T-cell (primary cell): ENCODE measurements around the gene IL17RC. TPM values are rescaled to one million over a fixed set of nuclear protein-coding genes. Genes with fewer than 3 reads are reported as not detected.
A peak's percentile ranks its signal among the peaks of the same experiment; 100 is the strongest.

ENCODE experiments used
- ATAC-seq, 4 experiments: fragments of 200-7000 bp in 3 of 4; fragments of 150-1000 bp in 1 of 4; cut with Tn5 transposase; replicated peaks in 1 of 4; 1 replicate in 3 of 4; 2 replicates in 1 of 4; pipeline ENCODE4 v1.10.0; 2021; ENCODE audit warnings: moderate library complexity in 3 of 4, mild to moderate bottlenecking in 2 of 4, moderate number of reproducible peaks in 1 of 4
- CTCF ChIA-PET, 2 donors: fragments of 300-600 bp; sonication (Branson Sonifier 250); formaldehyde crosslinking; loops; one replicate each; lab custom pipeline; 2022; ENCODE audit warnings: antibody characterized with exemption in 2 of 2; lab: Charles Lee
- POLR2A ChIA-PET, 2 donors: fragments of 300-600 bp; sonication (Branson Sonifier 250); formaldehyde crosslinking; loops; one replicate each; lab custom pipeline; 2022; ENCODE audit warnings: antibody characterized with exemption in 2 of 2; lab: Charles Lee
- DNase-seq, 35 experiments: peaks; one replicate each; pipeline versions ENCODE4 v3.0.0 to v3.0.0-alpha.2; 2013 to 2023
- H3K27ac ChIP-seq: one replicate; pipeline ENCODE4 v1.5.1; 2013; ENCODE audit warnings: low read length
- H3K27me3 ChIP-seq, 2 experiments: replicated peaks in 1 of 2; 1 replicate in 1 of 2; 2 replicates in 1 of 2; pipeline versions ENCODE4 v1.6.1 to v1.7.0; 2013; ENCODE audit warnings: low read length in 1 of 2, mixed read lengths in 1 of 2; ENCODE audit not compliant: control insufficient read depth in 2 of 2, insufficient read depth in 2 of 2; ENCODE audit errors: extremely low read depth in 1 of 2
- H3K36me3 ChIP-seq, 2 donors: 1 replicate in 1 of 2; 2 replicates in 1 of 2; pipeline versions ENCODE4 v1.6.1 to v1.7.0; 2013; ENCODE audit warnings: low read length in 1 of 2; ENCODE audit not compliant: control insufficient read depth in 2 of 2, insufficient read depth in 1 of 2; ENCODE audit errors: extremely low read depth in 1 of 2
- H3K4me1 ChIP-seq, 2 experiments: 1 replicate in 1 of 2; 2 replicates in 1 of 2; pipeline versions ENCODE4 v1.6.1 to v1.7.0; 2013; ENCODE audit warnings: low read length in 2 of 2, mixed read lengths in 1 of 2; ENCODE audit not compliant: insufficient read depth in 2 of 2, control insufficient read depth in 1 of 2; ENCODE audit errors: extremely low read depth in 1 of 2
- H3K4me3 ChIP-seq, 2 donors: 1 replicate in 1 of 2; 2 replicates in 1 of 2; pipeline versions ENCODE4 v1.5.1 to v1.7.0; 2013; ENCODE audit warnings: mild to moderate bottlenecking in 2 of 2, low read length in 1 of 2, moderate library complexity in 1 of 2; ENCODE audit not compliant: control insufficient read depth in 1 of 2; ENCODE audit errors: extremely low read depth in 1 of 2
- H3K9me3 ChIP-seq: 2 replicates; pipeline ENCODE4 v1.7.0; 2013
- H3K27ac Mint-ChIP-seq, 2 donors: one replicate each; pipeline ENCODE4 v1.8.0; 2020 to 2021; ENCODE audit warnings: mild to moderate bottlenecking in 2 of 2, mixed read lengths in 2 of 2
- H3K27me3 Mint-ChIP-seq, 2 donors: one replicate each; pipeline ENCODE4 v1.8.0; 2021 to 2022; ENCODE audit warnings: mixed read lengths in 2 of 2
- H3K36me3 Mint-ChIP-seq: one replicate; pipeline ENCODE4 v1.8.0; 2021; ENCODE audit warnings: mixed read lengths
- H3K4me1 Mint-ChIP-seq, 3 donors: one replicate each; pipeline ENCODE4 v1.8.0; 2020 to 2022; ENCODE audit warnings: mixed read lengths in 3 of 3, mild to moderate bottlenecking in 1 of 3
- H3K4me3 Mint-ChIP-seq, 3 donors: one replicate each; pipeline ENCODE4 v1.8.0; 2020 to 2022; ENCODE audit warnings: mild to moderate bottlenecking in 3 of 3, mixed read lengths in 3 of 3, moderate library complexity in 3 of 3
- H3K9me3 Mint-ChIP-seq, 3 donors: one replicate each; pipeline ENCODE4 v1.8.0; 2020 to 2022; ENCODE audit warnings: mixed read lengths in 3 of 3
- WGBS: methylation state at CpG from one replicate; pipeline ENCODE4 v1.1.5; 2013; ENCODE audit warnings: missing lambda C conversion rate; ENCODE audit not compliant: insufficient coverage; 5-methylcytosine and 5-hydroxymethylcytosine counted together
- total RNA-seq, 35 experiments: library from RNA in 6 of 35; stranded (reverse) in 6 of 35; fragments of 120-200 nt in 1 of 35; gene quantifications; one replicate each; pipeline versions ENCODE4 v1.2.1 to v1.2.4 and lab custom pipeline; 2013 to 2026

The IL17RC gene
- total RNA-seq, 5 donors from 2014 or later (not counting 1 experiment from before 2014, with no cell fraction given) = 0.54 to 1.2 (median 0.80) TPM

DNA sequence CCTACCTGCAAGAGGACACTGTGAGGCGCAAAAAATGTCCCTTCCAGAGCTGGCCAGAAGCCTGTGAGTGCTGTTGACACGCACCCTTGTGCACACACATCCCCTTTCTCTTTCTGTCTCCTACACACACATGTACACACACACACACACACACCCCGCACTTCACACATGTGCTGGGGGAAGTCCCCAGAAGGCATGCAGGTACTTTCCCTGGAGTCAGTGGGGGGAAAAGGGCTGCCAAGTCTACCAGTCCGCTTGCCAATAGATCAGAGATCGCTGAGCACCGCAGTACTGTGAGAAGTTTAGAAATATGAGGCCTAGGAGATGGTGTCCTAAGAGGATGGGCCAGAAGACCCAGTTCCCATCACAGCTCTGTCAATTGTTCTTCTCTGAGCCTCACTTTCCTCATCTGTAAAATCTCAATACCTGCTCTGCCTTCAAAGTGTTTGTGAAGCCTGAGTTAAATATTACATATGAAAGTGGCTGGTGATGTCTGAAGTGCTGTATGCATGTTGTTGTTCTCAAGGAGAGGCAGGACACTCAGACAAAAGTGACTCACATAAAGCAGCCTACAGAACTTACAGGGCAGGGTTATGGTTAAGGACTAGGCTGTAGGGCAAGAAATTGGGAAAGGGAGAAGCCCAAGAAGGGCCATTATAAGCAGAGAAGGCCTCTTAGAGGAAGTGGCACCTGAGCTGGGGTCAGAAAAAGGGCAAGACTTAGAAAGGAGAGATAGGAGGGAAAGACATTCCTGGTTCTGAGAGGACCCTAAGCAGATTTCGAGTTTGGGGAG lies 7.5 kb upstream of the IL17RC start:
- H3K9me3 Mint-ChIP-seq = no peaks in the 10 kb centered on the region
- H3K4me3 Mint-ChIP-seq = no peak overlapping the region
- peak overlapping the region in 1 of 2 donors; percentile 30 for H3K27ac Mint-ChIP-seq
- ATAC-seq = no peak
- ChIA-PET POLR2A (interaction anchor here in 1 of 2 donors (0.6 kb wide), 1 partner anchor 412 kb away, joined by 9 read pairs; no protein-coding TSS in a partner anchor), CTCF (no interaction called here)
- Histone ChIP-seq H3K27me3 (peaks cover 0 to 11% of the 10 kb centered on the region in 2 experiments), H3K36me3 (no peaks in the 10 kb centered on the region), H3K4me3 (no peak overlapping the region), H3K4me1 (peaks cover 0 to 9% of the 10 kb centered on the region in 2 experiments), H3K27ac (no peak overlapping the region), H3K9me3 (no peaks in the 10 kb centered on the region)
- WGBS = 80% methylated on average over 5 of the region's 7 CpGs
- no peaks in the 10 kb centered on the region for H3K36me3 Mint-ChIP-seq
- H3K27me3 Mint-ChIP-seq = no peaks in the 10 kb centered on the region
- peaks cover 0 to 22% (median 6%) of the 10 kb centered on the region in 3 donors for H3K4me1 Mint-ChIP-seq
- DNase-seq = peak in 1 of 35 experiments; percentile 32

DNA sequence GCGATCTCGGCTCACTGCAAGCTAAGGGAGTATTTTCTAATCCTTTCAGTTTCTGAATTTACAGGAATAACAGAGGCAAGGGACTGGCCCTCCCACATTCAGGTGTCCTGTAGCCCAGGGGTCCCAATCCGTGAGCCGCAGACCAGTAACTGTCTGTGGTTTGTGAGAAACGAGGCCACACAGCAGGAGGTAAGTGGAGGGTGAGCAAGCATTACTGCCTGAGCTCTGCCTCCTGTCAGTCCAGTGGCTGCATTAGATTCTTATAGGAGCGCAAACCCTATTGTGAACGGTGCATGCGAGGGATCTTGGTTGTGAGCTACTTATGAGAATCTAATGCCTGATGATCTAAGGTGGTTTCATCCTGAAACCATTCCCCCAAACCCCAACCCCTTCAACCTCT lies 5.0 kb upstream of the IL17RC start:
- Histone ChIP-seq H3K27ac (no peak overlapping the region), H3K27me3 (peaks cover 0 to 29% of the 10 kb centered on the region in 2 experiments), H3K4me1 (peaks cover 3 to 28% of the 10 kb centered on the region in 2 experiments), H3K9me3 (no peaks in the 10 kb centered on the region), H3K4me3 (no peak overlapping the region), H3K36me3 (no peaks in the 10 kb centered on the region)
- ChIA-PET POLR2A (interaction anchor here in 1 of 2 donors (0.6 kb wide), 1 partner anchor 36 kb away, joined by 3 read pairs; no protein-coding TSS in a partner anchor), CTCF (interaction anchor here (0.6 to 2.4 kb wide), 2 partner anchors 21 to 272 kb away, joined by 3 to 9 read pairs; partner anchors contain the start of gene JAGN1 (in 1 of the 2))
- DNase-seq (no peak), ATAC-seq (no peak)
- Mint-ChIP-seq H3K4me1 (peaks cover 0 to 37% (median 18%) of the 10 kb centered on the region in 3 donors), H3K4me3 (no peak overlapping the region), H3K36me3 (no peaks in the 10 kb centered on the region), H3K9me3 (no peaks in the 10 kb centered on the region), H3K27ac (peak overlapping the region in 1 of 2 donors; percentile 66), H3K27me3 (no peaks in the 10 kb centered on the region)
- 61% methylated on average over 5 of the region's 8 CpGs for WGBS

DNA sequence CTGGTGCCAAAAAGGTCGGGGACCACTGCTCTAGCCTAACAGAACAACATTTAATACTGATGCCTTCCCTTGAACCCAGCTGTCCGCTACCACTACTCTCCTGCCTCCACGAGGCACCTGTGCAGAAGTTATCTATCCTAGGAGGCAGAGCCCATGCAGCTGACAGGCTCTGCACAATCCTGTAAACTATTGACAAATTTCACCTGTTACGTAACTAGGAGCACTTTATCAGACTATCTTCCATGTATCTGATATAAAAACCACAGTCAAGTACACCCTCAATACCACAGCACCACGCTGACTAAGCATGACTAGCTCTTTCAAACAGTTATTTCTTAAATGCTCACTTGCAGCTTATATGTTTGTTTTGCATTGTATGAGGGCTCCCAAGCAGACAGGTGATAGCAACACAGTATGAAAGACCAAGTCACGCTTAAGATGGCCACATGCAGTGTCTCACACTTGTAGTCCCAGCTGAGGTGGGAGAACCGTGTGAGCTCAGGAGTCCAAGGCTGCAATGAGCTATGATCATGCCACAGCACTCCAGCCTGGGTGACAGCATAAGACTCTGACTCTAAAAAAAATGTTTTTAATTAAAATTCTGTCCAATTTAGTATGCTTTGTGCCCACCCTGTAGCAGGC lies 4.5 kb upstream of the IL17RC start:
- CTCF ChIA-PET = interaction anchor here in 1 of 2 donors (2.4 kb wide), 1 partner anchor 21 kb away, joined by 9 read pairs; the partner anchor contains the start of gene JAGN1

DNA sequence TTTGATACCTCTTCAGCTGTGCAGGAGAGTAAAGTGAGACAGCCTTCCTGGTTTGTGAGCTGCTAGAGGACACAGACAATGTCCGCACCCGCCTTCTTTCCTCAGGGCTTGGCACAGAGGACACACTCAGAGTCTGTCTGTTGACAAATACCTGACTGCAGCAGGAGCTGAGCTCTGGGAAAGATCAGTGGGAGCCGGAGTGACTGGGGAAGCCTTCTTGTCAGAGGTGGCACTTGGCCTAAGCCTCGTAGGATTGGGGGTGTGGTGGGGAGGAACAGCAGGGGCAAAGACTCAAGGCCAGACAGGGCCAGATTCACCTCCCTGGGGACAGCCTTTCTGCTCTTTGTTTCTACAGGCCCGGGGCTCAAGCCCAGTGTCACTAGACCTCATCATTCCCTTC lies 3.3 kb upstream of the IL17RC start:
- DNase-seq (no peak), ATAC-seq (no peak)
- WGBS = 100% methylated on average over 3 of the region's 5 CpGs
- H3K27ac ChIP-seq = no peak overlapping the region
- Mint-ChIP-seq H3K9me3 (no peaks in the 10 kb centered on the region), H3K36me3 (no peaks in the 10 kb centered on the region), H3K27ac (no peak overlapping the region), H3K27me3 (no peaks in the 10 kb centered on the region), H3K4me1 (peaks cover 0 to 37% (median 19%) of the 10 kb centered on the region in 3 donors), H3K4me3 (no peak overlapping the region)
- ChIA-PET CTCF (interaction anchor here in 1 of 2 donors (2.4 kb wide), 1 partner anchor 23 kb away, joined by 9 read pairs; the partner anchor contains the start of gene JAGN1), POLR2A (no interaction called here)
- H3K4me1 ChIP-seq = peaks cover 3 to 32% of the 10 kb centered on the region in 2 experiments
- H3K9me3 ChIP-seq = no peaks in the 10 kb centered on the region
- H3K27me3 ChIP-seq = peaks cover 0 to 29% of the 10 kb centered on the region in 2 experiments
- no peaks in the 10 kb centered on the region for H3K36me3 ChIP-seq
- H3K4me3 ChIP-seq = no peak overlapping the region

More for the DNA sequence above, 4.5 kb upstream of the IL17RC start:
- H3K36me3 ChIP-seq = no peaks in the 10 kb centered on the region
- peak overlapping the region in 1 of 3 donors; percentile 3 for H3K4me3 Mint-ChIP-seq
- no peak overlapping the region for H3K27ac ChIP-seq
- H3K36me3 Mint-ChIP-seq = no peaks in the 10 kb centered on the region
- no peak overlapping the region for H3K4me3 ChIP-seq
- H3K27me3 Mint-ChIP-seq = no peaks in the 10 kb centered on the region
- POLR2A ChIA-PET = no interaction called here
- ATAC-seq (peak; percentile 32 to 44 (median 34)), DNase-seq (peak in 1 of 35 experiments; percentile 33)
- no peaks in the 10 kb centered on the region for H3K9me3 Mint-ChIP-seq
- no peaks in the 10 kb centered on the region for H3K9me3 ChIP-seq
- 56% methylated on average over 6 of the region's 7 CpGs for WGBS
- H3K27ac Mint-ChIP-seq = peak overlapping the region in 1 of 2 donors; percentile 66
- H3K4me1 ChIP-seq = peaks cover 3 to 32% of the 10 kb centered on the region in 2 experiments
- H3K4me1 Mint-ChIP-seq = peaks cover 0 to 37% (median 19%) of the 10 kb centered on the region in 3 donors
- H3K27me3 ChIP-seq = peaks cover 0 to 29% of the 10 kb centered on the region in 2 experiments

DNA sequence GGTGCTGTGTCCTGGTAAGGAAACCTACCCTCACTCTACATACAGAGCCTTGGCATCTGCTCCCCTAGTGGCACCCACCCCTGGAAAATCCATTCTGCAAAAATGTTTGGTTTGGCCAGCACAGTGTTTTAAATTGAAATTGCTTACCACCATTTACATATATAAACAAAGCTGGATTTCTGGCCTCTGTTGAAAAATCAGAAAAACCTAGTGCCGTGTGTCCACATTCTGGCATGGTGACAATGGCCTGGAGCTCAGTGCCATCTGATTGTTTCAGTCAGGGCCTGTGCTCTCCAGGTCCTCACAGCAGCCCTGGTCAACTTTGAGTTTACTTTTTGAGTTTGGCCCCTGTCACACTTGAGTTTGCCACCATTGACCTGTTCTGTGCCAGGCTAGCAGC lies 2.9 kb upstream of the IL17RC start:
- Mint-ChIP-seq H3K27me3 (no peaks in the 10 kb centered on the region), H3K9me3 (no peaks in the 10 kb centered on the region), H3K36me3 (no peaks in the 10 kb centered on the region), H3K4me1 (peaks cover 0 to 37% (median 19%) of the 10 kb centered on the region in 3 donors), H3K27ac (no peak overlapping the region), H3K4me3 (peak overlapping the region in 1 of 3 donors; percentile 73)
- Histone ChIP-seq H3K27me3 (peaks cover 0 to 29% of the 10 kb centered on the region in 2 experiments), H3K9me3 (no peaks in the 10 kb centered on the region), H3K27ac (no peak overlapping the region), H3K36me3 (no peaks in the 10 kb centered on the region), H3K4me1 (peaks cover 3 to 32% of the 10 kb centered on the region in 2 experiments), H3K4me3 (no peak overlapping the region)
- POLR2A ChIA-PET = no interaction called here
- ATAC-seq = no peak
- CTCF ChIA-PET = interaction anchor here in 1 of 2 donors (2.4 kb wide), 1 partner anchor 23 kb away, joined by 9 read pairs; the partner anchor contains the start of gene JAGN1
- 100% methylated on average over 1 of the region's 1 CpG for WGBS
- no peak for DNase-seq
